Stimulated activated CD4-positive, alpha-beta T cell treated with anti-CD3 and anti-CD28 coated beads, TNF-alpha, amount 100 ng/mL, for 4 hours (primary cell): ENCODE data around the gene EIF2AK3.
A peak's percentile ranks its signal among the peaks of the same experiment; 100 is the strongest.
"Not testable (repeated sequence)": the region's sequence is repeated elsewhere in the genome, so short reads cannot be mapped to it uniquely, and the experiment has no call there.

Experiments
- DNase-seq, 3 experiments: peaks; one replicate each; pipeline ENCODE4 v3.0.0-alpha.2; 2020; ENCODE audit warnings: low read depth in 3 of 3

The EIF2AK3 gene

GRCh38 chr2:88636026-88636425, 8.8 kb upstream of the EIF2AK3 start:
- no peak for DNase-seq

- DNase-seq = no peak
Observed at GRCh38 chr2:88632569-88632968, 5.3 kb upstream of the EIF2AK3 start.

GRCh38 chr2:88628571-88628939, 1.3 kb upstream of the EIF2AK3 start:
- DNase-seq = no peak

GRCh38 chr2:88627856-88628570, 749 bp upstream of the EIF2AK3 start:
- peak; percentile 41 to 52 (median 45) for DNase-seq

GRCh38 chr2:88626171-88627054, 851 bp downstream of the EIF2AK3 start:
- DNase-seq = peak; percentile 20 to 31 (median 22)

DNA sequence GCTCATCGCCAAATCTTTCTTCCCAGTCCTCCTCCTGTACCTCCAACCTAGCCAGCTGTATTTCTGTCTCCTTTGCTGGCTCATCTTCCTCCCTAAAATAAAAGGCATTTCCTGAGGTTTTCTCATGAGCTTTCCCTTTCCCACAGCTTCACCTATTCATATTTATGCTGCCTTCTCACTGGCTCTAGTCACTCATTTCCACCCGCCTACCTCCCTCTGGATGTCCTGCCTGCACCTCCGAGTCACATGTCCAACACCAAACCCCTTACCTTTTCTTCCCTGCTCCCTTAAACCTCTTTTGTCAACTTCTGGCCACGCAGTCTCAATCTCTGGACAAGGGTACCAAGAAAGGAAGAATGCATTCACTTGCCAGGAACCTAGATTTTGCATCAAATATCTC, 2.8 kb downstream of the EIF2AK3 start:
- no peak for DNase-seq

DNA sequence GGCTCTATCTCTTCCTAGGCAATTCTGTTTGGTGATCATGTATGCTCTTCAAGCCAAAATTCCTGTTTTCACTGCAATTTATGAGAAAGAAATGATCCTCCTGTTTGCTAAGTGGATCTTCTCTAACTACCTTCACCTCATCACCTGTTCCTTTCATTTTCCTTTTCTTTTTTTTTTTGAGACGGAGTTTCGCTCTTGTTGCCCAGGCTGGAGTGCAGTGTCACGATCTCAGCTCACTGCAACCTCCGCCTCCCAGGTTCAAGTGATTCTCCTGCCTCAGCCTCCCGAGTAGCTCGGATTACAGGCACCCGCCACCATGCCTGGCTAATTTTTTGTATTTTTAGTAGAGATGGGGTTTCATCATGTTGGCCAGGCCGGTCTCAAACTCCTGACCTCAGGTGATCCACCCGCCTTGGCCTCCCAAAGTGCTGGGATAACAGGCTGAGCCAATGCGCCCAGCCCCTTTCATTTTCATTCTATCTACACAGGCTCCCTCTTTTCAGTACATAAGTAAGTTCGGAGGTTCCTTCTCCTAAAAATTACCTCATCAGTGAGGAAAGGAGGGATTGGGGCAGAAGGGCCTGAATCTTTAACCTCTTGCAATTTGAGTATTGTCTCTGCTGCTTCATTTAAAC, 3.3 kb downstream of the EIF2AK3 start:
- DNase-seq = not testable (repeated sequence)

- no peak for DNase-seq
Observed at GRCh38 chr2:88622307-88622706, 5.0 kb downstream of the EIF2AK3 start.

DNA sequence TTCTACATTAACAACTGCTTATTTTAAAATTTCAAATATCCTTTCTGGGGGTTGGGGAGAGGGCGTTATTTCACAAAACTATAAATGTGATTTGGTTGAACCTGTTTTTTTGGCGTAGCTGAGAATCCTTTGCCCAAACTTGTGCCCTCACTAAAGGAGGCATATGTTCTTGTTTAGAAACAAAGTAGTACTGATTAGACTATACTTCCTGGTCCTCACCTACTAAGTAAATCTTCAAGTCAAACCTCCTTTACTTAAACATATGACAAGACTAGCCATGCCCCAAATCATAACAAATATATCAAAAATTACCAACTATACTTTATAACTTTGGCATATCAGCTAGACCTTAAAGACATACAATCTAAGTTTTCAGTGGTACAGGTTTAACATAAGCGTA, 5.8 kb downstream of the EIF2AK3 start:
- no peak for DNase-seq

GRCh38 chr2:88620015-88620414, 7.2 kb downstream of the EIF2AK3 start:
- no peak for DNase-seq

GRCh38 chr2:88615822-88616221, 11.4 kb downstream of the EIF2AK3 start:
- DNase-seq = no peak

GRCh38 chr2:88614497-88615157, 12.6 kb downstream of the EIF2AK3 start:
- no peak for DNase-seq

DNA sequence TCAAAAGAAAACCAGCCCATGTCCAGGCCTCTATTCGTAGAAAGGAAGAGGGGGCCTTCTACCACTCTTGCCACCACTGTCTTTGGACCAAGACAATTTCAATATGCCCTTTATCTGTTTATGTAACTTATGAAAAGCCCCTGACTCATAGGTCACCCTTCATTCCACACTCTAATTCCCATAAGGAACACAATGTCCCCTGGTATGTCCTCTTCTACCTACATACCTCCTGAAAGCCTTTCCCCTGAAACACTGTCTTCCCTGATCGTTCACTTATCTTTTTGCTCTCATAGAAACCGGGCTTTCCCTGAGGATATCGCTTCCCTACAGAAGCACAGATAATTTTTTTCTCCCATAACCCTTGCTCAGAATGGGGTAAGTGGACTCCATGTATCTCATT, 13.3 kb downstream of the EIF2AK3 start:
- DNase-seq = no peak

- DNase-seq = no peak
Observed at GRCh38 chr2:88608184-88608583, 19.1 kb downstream of the EIF2AK3 start.

DNA sequence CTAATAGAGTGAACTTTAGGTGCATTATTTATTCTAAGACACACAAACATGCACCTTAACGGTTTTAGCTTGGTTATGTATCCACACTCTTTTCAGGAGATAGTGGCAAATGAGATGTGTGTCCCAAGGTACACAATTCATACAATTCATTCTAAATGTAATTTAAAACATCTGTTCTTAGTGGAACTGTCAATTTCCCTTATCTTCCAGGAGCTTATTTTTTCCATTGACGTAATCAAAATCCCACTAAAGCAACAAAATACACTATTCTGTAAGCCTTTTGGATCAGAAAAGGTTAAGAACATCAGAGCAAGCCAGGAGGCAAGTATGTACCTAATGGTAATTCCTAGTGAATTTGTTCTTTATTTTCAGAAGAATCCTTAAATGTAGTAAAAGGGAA, 19.8 kb downstream of the EIF2AK3 start:
- DNase-seq = no peak

DNA sequence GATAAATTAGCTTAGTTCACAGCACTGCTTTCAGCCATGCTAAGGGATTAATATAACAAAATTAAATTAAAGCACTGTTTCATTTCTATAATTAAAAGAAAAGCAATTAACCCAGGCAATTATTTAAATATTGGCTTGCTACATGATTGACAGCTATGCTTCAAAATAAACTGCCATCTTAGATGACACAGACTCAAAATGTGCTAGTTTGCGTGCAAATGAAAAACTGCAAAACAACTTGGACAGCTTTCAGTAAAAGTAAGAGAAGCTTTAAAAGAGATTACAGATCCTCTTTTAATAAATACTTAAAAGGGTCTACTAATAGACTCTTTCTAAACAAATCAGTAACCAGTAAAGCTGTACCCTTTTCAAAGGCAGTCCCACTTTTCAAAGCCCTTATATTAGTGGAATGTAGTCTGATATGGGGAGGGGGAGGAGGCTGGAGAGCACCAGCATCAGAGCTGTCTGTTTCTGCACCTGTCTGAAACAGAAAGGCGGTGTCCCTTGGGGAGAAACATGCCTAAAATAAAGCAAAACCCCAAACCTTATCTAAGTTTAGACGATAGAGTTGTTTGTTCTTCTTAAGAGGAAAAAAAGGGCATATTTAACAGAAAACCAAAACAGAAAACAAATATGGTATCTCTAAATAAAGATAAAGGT, 20.8 kb downstream of the EIF2AK3 start:
- no peak for DNase-seq

- no peak for DNase-seq
Observed at GRCh38 chr2:88603146-88603545, 24.1 kb downstream of the EIF2AK3 start.

DNA sequence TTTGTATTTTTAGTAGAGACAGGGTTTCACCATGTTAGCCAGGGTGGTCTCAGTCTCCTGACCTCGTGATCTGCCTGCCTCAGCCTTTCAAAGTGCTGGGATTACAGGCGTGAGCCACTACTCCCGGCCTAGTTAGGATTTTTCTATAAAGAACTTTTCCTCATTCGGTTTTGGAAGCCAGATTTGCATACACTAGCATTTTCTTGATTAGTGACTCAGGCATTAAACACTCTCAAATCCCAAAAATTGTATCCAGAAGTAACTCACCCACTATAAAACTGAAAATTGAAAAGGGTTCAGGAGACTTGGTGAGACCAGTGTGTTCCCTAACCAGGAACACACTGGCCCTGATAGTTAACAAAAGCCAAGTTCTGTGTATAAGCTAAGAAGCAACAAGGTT, 25.2 kb downstream of the EIF2AK3 start:
- DNase-seq = no peak

DNA sequence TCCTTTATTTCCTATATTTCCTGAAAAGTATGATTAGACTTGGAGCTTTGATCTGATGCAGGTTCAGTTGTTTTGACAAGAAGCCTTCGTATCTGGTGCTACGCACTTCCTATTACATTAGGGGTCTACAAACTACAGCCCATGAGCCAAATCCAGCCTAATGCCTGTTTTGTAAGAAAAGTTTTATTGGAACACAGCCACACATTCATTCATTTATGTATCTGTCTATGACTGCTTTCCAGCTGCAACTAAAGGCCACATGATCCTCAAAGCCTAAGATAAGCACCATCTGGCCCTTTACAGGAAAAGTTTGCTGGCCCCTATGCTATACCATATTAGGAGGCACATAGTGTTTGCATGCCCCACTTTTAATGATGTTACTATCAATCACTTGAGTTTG, 26.0 kb downstream of the EIF2AK3 start:
- no peak for DNase-seq

DNA sequence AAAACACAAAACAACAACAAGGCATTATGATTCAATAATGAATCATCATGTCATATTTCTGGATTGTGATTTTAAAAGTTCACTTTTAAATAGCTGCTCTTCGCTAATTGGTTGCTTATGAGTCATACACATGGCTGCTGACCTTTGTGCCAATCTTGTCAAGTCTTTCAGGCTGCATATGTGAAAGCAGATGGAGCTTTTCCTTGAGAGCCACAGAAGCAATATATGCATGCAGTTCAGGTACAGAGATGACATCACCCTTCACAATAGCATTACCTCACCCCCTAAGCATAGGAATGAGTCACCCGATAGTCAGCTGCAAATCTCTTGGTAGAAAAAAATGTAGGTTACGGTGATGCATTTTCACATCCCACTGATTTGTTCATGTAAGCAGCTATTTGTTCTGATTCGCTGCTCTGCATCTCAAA, 27.2 kb downstream of the EIF2AK3 start:
- DNase-seq = peak in 2 of 3 experiments; percentile 3 to 30

GRCh38 chr2:88599527-88599926, 27.7 kb downstream of the EIF2AK3 start:
- no peak for DNase-seq

- DNase-seq = no peak
Observed at GRCh38 chr2:88597168-88597567, 30.1 kb downstream of the EIF2AK3 start.
